GM18909 (cell line): ENCODE measurements around the gene JMJD6.

Experiments
- ATAC-seq: cut with Tn5 transposase; IDR thresholded peaks from one replicate; pipeline ENCODE4 v1.9.1; 2021; ENCODE audit warnings: mild to moderate bottlenecking; ENCODE audit not compliant: unreplicated experiment, poor library complexity

The JMJD6 gene

DNA sequence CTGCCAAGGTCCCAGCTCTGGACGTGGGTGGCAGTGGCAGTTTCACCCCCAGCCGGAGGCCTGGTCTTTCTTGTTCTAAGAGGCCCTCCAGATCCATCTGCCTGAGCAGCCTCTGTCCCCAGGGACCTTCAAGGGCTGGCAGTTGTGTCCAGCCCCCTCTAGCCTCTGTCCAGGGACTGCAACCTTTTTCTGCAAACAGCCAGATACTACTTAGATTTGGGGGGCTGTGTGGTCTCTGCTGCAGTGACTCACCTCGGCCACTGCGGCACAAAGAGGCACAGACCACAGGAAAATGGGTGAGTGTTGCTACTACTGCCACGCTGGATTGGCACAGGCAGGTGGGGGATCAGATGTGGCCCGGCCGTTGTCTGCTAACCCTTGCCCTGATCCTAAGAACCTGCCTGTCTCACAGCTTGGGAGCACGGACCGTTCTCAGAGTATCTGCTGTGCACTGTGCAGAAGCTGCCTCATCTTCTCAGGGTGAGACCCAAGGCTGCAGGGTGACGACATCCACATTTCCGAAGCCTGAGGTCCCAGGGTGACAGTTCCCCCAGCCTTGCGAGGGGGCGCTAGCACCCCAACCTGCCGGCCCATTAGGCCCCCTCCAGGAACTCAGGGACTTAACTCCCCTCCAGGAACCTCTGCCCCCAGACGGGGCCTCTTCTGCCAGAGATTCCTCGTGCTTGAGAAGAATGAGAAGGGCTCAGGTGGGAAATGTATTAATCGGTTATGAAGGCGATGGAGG lies 43.2 kb downstream of the JMJD6 start:
- ATAC-seq = no peak

DNA sequence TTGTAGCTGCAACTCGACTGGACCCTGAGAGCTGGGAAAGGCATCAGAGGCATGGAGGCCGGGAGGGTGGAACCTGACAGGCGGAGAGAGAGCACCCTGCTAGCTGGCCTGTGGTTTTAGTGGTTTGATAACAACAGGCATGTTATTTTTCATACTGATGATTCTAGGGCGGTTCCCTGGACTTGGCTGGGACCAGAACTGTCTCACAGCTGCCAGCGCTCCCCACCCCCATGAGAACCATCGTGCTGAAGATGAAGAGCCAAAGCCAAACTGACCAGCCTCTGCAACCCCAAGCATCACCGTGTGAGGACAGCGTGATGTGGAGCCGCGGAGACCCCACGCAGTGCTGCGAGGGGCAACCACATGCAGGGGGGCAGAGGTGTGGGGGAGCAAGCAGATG lies 44.1 kb downstream of the JMJD6 start:
- ATAC-seq = no peak

DNA sequence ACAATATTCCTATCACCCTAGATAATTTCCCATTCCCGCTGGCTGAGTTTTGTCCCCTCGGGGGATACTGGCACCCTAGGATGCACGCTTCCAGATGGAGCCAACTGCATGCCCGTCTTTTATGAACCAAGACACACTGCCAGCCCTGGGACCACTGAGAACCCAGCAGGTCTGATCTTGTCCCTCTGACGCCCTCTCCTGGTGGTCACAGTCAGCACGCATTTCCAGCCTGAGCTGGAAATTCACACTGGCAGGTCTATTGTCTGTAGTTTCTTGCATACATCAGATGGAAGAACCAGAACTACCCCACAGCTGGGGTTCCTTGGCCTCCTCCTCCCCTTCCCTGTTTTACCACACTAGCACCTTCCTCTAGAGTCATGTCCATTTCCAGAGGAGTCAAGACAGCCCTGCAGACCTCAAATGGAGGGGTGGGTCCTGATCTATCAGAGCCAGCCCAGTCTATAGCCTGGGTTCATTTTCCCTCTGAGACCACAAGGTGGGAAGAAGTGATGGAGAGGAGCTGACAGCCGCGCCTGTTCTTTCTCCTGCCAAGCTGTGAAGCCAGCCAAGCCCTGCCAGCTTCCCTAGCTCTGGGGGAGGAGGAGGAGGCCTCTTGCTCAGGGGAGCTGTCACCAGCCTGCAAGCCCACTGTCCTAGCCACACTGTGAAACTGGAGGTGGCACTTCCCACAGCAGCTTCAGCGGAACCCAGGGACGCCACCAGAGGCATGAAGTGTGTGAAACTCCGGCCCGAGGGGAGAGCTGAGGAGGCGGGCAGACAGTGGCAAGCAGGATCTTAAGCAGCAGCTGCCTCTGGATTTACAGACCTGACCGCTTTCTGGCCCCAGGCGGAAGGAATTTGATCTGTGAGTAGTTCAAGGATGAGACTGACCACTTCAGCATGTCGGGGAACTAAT lies 44.9 kb downstream of the JMJD6 start:
- ATAC-seq = no peak

DNA sequence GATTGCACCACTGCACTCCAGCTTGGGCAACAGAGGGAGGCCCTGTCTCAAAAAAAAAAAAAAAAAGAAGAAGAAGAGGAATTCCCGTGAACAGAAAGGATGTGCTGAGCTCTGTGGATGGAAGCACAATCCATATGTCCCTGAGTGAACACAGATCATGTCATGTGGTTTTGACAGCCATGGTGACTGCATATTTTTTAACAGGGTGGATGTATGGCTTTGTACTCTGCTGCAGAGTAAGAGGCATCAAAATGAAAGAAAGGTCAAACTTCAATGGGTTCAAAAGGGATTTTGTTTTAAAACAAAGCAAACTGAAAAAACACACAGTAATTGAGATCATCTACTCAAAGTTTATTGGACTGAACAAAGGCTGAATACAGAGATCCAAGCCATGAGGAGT lies 47.2 kb downstream of the JMJD6 start:
- no peak for ATAC-seq

DNA sequence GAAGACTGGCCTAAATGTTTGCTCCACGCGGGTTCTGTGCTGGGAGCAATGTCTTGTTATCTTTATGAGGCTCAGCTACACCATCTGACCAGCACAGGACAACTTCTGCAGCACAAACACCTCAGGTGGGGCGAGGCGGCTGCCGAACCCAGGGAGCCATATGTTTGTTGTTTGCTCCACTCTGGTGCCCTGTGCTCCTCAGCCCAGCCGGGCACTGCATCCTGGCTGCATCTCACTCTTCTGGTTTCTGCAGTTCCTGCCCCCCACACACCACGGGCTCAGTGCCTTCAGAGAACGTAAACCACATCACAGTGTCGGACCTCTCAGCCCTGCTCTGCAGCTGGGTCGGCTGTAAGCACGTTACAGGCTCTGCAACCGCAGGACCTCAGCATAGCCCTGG lies 48.1 kb downstream of the JMJD6 start:
- ATAC-seq = no peak

DNA sequence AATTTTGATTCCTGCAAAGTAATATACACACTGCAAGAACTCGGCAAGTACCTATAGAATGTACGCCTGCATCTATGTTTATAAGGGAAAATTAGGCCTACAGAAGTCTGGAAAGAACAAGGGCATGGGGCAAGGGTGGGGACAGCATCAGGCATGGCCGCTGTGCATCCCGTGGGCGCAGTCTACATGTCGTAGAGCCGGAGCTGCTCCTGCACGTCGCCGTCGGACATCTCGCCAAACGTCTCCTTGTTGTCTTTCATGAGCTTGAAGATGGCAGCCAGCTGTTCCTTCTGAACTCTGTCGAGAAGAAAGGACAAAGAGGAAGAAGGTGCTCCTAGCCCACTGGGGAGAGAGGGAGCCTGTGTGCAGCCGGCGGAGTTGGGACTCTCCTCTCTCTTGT lies 49.0 kb downstream of the JMJD6 start:
- ATAC-seq = no peak

DNA sequence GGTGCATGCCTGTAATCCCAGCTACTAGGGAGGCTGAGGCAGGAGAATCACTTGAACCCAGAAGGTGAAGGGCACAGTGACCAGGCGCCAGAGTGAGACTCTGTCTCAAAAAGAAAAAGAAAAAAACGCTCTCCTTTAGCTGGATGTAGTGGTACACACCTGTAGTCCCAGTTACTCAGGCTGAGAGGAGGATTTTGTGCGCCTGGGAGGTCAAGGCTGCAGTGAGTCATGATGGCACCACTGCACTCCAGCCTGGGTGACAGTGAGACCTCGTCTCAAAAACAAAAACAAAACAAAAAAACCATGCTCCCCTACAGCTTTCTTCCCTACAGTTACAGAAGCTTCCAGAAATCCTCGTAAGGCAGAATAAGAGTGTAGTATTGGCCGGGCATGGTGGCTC lies 49.8 kb downstream of the JMJD6 start:
- ATAC-seq = no peak

DNA sequence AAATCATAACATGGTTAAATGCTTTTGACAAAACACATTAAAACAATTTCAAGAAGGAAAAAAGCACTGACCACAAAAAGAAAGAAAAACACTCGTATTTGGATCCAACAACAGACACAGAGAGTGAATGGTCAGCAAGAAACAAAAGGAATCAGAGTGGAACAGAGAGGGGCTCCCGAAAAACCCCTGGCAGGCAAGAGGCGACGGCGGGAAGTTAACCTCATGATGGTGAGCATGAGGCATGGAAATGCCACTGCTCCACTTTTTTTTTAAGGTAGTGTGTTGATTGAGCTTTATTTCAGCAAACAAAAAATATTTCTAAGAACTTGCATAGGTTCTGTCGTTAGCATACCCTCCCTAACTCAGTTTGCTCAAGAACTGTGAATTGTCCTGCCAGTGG lies 50.8 kb downstream of the JMJD6 start:
- ATAC-seq = no peak

DNA sequence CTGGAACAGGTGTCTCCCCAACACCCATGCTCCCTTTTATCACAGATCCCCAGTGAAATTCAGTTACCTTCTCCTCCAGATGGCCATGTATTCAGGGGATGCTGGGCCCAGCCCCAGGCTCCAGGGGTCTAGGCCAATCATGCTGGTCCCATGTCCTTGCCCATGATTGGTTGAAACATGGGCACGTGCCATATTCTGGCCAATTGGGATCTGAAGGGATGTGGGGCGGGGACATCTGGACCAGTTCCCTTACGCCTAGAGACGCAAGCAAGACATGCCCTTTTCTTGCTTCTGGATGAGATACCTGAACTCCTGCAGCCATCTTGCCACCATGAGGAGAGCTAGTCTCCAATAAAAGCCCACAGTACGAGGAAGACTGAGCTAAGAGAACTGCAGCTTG lies 51.8 kb downstream of the JMJD6 start:
- no peak for ATAC-seq

DNA sequence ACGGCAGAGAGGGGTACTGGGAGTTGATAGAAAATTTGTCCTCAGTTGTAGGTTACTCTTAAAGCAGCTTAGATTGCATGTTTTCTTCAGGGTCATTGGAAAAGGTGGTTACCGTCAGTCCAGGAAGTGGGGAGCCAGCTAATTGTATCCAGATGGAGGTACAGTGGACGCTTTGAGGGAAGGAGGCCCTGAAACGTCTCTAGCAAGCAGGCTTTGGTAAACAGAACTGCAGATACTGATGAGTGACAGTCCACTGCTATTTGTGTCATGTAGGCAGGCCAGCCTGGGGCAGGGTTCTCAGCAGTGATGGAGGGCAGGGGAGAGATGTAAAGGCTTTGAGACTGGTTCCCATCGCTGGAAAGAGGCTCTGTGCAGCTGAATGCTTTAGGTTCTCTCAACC lies 52.7 kb downstream of the JMJD6 start:
- no peak for ATAC-seq

DNA sequence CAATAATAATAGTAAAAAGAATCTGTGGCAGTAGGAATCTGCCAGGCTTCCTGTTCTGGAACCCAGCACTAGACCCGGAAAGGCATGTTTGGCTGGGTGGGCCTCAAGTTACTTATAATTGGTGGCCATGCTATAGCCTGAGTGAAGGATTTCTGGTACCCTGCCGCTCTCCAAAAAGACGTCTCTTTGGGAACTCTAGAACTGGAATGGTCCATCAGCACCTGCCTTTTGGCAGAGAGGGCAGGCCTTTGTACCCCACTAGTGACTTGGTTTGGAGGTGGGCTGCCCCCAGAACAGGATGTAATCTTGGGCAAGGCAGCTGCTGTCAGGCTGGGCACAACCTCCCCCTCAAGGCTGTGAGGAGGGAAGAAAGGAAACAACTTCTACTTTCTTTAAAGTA lies 53.5 kb downstream of the JMJD6 start:
- ATAC-seq = no peak

DNA sequence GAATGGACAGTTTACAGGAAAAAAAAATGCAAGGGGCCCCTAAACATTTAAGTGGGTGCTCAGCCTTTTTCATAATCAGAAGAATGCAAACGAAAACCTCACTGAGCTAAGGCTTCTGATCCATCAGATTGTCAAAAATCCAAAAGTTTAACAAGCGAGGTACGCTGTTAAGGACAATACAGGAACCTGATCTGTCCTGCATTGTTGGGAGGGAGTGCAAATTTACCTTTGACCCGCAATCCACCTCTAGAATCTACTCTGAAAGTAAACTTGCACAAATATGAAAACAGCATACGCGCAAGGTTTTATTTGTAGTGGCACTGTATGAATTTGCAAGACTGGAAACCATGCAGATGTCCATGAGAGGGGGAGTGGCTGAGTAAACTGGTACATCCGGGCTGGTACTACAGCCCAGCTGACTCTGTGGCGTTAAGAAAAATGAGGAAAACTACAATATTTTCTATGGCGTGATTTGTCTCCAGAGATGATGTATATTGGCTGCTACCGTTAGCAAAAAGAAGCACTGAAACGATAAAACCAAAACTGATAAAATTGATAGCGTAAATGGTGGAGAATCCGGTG lies 54.0 kb downstream of the JMJD6 start:
- no peak for ATAC-seq

DNA sequence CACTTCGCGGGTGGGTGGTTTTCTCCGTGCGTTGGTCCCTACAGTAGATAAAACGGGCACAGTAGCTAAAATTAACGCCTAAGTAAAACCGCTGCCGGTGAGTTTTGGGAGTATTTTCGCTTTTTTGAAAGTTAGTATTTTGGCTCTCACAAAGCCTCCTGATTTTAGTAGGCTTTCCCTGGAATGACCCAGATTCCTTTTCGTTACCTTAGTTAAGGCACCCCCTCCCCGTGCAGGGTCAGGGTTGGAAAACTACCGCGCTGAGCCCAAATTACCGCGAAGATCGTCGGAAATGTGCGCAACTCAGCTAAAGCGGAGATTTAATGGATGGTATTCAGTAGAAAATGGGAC lies 54.5 kb downstream of the JMJD6 start:
- peak; percentile 13 for ATAC-seq

DNA sequence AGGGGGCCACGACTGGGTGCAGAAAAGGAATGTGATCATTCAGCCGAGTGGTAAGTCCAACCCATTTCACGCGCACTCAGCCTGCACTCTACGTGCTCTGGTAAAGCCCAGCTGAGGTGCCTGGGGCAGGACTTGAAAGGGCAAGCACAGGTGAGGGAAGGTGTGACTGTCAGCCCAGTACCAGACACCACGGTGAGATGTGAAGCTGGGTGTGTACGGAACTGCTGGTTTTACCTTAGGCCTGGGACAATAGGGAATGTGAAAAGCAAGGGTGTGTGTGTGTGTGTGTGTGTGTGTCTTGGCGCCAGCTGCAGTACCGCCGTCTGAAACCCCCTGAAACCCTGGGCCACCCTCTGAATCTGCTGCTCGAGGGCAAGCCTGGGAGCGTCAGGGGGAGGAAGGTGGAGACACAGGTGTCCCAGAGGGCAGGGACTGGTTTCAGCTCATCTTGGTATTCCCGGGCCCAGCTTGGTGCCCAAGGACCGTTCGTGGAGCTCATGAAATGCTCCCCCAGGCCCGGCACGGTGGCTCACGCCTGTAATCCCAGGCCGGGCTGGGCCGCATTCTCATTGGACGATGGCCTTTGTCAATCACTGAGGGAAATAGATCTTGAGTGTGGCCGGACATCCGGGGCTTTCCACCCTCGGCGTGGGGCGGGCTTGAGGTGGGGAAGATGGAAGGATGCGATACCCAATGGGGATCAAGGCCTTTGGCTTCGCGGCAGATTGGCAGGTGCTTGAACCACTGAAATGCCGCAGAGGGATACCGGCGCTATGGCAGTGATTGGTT lies 55.1 kb downstream of the JMJD6 start:
- ATAC-seq = peak; percentile 98

DNA sequence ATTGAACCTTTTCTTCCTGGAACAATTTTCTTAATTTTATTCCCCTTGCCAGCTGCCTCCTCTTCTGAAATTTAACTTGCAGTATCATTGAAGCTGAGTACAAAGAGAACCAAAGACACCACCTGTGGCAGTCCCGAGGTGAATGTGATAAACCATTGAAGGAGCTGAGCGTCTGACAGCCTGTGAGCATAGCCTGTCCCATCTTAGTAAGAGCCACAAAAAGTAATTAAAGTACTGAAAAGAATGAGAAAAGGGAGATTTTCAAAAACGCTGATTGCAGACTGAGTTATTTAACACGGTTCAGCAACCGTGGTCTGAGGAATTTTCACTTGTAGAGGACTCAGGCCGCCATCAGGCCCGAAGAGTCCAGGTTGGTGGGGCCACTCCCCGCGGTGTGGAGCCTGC lies 55.7 kb downstream of the JMJD6 start:
- no peak for ATAC-seq

DNA sequence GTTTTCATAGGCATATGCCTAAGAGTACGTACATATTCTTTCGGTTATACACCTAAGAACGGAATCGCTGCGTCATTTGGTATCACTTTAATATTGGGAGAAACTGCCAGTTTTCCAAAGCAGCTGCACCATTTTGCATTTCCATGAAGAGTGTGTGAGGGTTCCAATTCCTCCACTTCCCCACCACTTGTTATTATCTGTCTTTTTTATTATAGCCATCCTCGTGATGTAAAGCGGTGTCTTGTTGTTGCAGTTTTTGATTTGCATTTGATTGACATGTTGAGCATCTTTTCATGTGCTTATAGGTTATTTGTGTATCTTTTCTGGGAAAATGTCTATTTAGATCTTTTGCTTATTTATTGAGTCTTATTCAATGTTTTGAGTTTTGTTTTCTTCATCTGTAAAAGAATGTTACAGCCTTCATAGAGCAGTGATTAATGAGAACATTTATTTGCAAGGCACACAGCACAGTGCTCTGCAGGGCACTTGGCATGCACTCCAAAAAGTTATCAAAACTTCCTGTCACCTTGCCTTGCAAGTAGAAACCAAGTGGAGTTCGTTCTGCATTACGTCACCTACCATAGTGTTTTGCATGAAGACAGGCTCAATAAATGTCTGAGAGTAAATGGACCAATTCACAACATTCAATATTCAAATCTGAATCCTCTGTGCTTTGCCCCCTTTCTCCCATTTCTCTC lies 56.2 kb downstream of the JMJD6 start:
- no peak for ATAC-seq
